ENCODE data around the gene PNMA6F.

The PNMA6F gene

DNA sequence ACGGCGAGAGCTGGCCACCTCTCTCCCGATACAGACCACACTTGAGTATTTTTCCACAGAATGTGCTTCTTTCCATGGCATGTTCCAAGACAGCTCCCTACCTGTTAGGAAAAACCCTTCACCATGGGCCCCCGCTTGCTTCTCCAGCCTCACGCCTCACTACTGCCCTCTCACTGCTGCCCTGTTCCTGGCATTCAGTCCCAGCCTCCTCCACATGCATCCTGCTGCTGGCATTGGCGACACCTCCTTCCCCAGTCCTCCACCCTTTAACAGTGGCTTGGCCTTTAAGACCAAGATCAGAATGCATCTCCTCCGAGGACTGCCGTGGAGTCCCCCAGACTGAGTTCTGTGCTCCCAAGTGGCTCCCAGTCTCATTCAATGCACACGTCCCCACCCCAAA, 10.7 kb downstream of the PNMA6F start:
- no peaks in the 10 kb centered on the region for H3K27me3 ChIP-seq (ENCODE audit: control insufficient read depth, insufficient read depth, low read length)
- no peaks in the 10 kb centered on the region for H3K36me3 ChIP-seq (ENCODE audit: control insufficient read depth, low read depth, low read length)
- no peaks in the 10 kb centered on the region for H3K9me3 ChIP-seq (ENCODE audit: control insufficient read depth, low read depth, low read length)
- no peaks in the 10 kb centered on the region for H3K4me1 ChIP-seq (ENCODE audit: control insufficient read depth, low read depth, low read length)
- no peak overlapping the region for H3K4me3 ChIP-seq (ENCODE audit: low read length)
- H3K9ac ChIP-seq (ENCODE audit: low read length) = no peak overlapping the region
- H3K27ac ChIP-seq (ENCODE audit: low read length) = no peak overlapping the region

DNA sequence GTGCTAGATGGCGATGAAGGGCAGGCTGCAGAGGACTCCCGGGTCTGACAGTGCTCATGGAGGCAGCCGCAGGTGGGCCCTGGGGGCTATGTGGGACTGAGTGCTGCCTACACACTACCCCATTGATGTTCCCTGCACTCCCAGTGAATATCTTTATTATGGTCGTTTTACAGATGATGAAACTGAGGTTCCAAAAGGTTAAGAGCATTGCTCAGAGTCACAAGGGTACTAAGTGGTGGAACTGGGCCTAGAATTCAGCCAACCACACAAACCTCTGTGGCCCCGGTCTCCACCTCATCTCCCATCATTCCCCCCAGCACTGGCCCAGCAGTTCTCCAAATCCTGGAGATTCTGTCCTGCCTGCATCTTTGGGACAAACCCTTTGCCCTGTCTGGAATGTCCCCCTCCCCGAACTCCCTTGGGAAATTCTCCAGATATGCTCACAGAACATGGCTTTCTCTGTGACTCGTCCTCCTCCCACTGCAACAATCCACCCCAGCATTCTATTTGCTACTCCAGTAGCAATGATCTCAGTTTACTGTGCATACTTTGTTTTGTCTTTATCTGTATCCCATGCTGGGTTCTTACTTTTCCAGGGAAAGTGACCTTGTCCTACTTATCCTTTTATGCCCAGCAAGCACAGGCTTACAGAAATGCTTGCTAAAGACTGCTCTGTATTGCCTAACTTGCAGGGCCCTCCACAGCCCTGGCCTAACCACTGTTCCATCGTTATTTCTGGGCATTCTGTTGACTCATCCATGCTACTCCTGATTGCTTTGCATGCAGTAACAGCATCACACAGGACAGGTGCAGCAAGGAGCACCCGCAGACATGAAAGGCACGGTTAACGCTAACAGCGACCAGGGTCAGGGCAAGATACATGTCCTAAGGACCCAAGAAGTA, 14.0 kb downstream of the PNMA6F start:
- no peaks in the 10 kb centered on the region for H3K36me3 ChIP-seq (ENCODE audit: control insufficient read depth, low read depth, low read length)
- no peak overlapping the region for H3K9ac ChIP-seq (ENCODE audit: low read length)
- H3K4me3 ChIP-seq (ENCODE audit: low read length) = no peak overlapping the region
- peaks cover 16% of the 10 kb centered on the region for H3K9me3 ChIP-seq (ENCODE audit: control insufficient read depth, low read depth, low read length)
- no peak overlapping the region for H3K27ac ChIP-seq (ENCODE audit: low read length)
- no peaks in the 10 kb centered on the region for H3K4me1 ChIP-seq (ENCODE audit: control insufficient read depth, low read depth, low read length)
- no peaks in the 10 kb centered on the region for H3K27me3 ChIP-seq (ENCODE audit: control insufficient read depth, insufficient read depth, low read length)

DNA sequence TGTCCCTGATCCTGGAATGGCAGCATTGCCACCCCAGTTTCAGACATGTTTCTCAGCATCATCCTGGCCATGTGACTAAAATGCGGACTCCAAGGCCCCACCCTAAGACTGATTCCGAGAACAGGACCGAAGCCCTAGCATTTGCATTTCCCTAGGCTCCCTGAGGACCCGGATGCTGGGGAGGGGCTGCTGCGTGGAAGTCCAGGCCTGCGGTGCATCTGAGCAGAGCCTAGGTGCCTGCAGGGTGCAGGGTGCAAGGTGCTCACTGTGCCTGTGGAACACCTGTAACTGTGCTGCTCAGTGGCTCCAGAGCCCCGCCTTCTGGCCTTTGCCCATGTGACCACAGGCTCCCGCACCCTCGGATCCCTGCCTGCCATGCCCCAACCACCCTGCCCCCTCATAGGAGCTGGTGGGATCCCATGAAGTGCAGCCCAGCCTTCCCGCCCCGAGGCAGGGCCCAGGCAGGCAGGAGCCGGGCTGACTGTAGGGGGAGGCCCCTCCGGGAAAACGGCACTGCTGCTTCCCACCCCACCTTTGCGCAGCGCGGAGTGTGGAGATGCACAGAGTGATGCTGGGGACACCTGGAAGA, 14.9 kb downstream of the PNMA6F start:
- Histone ChIP-seq H3K4me1 (ENCODE audit: control insufficient read depth, low read depth, low read length) (no peaks in the 10 kb centered on the region), H3K9ac (ENCODE audit: low read length) (no peak overlapping the region), H3K9me3 (ENCODE audit: control insufficient read depth, low read depth, low read length) (peaks cover 16% of the 10 kb centered on the region), H3K36me3 (ENCODE audit: control insufficient read depth, low read depth, low read length) (no peaks in the 10 kb centered on the region), H3K4me3 (ENCODE audit: low read length) (no peak overlapping the region), H3K27ac (ENCODE audit: low read length) (no peak overlapping the region), H3K27me3 (ENCODE audit: control insufficient read depth, insufficient read depth, low read length) (no peaks in the 10 kb centered on the region)

DNA sequence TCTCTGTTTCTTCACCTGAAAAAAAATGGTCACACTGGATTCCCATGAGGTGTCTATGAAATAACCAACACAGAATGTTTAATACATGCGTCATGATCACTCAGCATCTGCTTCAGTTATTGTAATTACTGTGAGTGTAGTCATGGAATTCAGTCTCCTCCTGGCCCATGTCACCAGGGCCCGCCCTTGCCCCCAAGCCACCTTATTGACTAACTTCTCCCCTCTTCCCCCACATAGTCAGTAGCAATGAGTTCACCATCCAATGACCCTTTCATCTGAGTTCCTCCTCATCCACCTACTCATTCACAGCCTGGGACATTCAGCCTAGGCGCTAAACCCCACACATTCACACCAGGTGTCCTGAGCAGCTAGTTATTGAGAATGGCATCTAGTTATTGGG, 15.6 kb downstream of the PNMA6F start:
- Histone ChIP-seq H3K27ac (ENCODE audit: low read length) (no peak overlapping the region), H3K4me1 (ENCODE audit: control insufficient read depth, low read depth, low read length) (no peaks in the 10 kb centered on the region), H3K9ac (ENCODE audit: low read length) (no peak overlapping the region), H3K36me3 (ENCODE audit: control insufficient read depth, low read depth, low read length) (no peaks in the 10 kb centered on the region), H3K9me3 (ENCODE audit: control insufficient read depth, low read depth, low read length) (peaks cover 16% of the 10 kb centered on the region), H3K27me3 (ENCODE audit: control insufficient read depth, insufficient read depth, low read length) (no peaks in the 10 kb centered on the region), H3K4me3 (ENCODE audit: low read length) (no peak overlapping the region)

DNA sequence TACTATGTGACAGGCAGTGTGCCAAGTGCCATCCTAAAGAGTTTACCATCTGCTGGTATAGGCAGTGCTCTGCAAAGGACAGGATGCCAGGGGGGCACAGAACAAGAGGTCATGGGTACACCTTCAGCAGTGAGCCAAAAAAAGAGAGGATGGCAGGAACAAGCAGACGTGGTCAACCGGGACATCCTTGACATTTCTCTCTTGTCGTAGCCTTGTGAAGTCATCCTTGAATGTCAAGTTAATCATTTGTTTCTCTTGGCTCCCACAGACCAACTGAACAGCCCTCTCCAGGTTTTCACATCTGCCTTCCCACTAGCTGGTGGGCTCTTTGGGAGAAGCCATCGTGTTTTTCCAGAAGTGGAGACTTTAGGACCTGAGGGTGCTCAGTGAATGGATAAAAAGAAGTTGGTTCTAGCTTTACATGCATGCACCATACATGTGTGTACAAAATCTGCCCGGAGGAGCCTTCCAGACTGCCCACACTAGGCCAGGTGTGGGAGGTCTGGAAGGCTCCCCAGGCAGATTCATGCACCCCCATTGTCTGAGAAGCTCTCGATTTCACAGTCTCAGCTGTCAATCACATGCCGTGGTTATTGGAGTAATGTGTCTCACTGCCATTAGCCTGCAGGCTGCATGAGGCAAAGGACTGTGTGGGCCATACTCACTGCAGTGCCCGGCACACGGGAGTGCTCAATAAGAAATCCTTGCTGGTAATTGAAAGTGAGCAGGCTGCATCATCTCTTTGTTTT, 16.4 kb downstream of the PNMA6F start:
- H3K27ac ChIP-seq (ENCODE audit: low read length) = no peak overlapping the region
- H3K4me1 ChIP-seq (ENCODE audit: control insufficient read depth, low read depth, low read length) = no peaks in the 10 kb centered on the region
- peaks cover 16% of the 10 kb centered on the region for H3K9me3 ChIP-seq (ENCODE audit: control insufficient read depth, low read depth, low read length)
- no peak overlapping the region for H3K9ac ChIP-seq (ENCODE audit: low read length)
- H3K36me3 ChIP-seq (ENCODE audit: control insufficient read depth, low read depth, low read length) = no peaks in the 10 kb centered on the region
- H3K4me3 ChIP-seq (ENCODE audit: low read length) = no peak overlapping the region
- H3K27me3 ChIP-seq (ENCODE audit: control insufficient read depth, insufficient read depth, low read length) = no peaks in the 10 kb centered on the region

DNA sequence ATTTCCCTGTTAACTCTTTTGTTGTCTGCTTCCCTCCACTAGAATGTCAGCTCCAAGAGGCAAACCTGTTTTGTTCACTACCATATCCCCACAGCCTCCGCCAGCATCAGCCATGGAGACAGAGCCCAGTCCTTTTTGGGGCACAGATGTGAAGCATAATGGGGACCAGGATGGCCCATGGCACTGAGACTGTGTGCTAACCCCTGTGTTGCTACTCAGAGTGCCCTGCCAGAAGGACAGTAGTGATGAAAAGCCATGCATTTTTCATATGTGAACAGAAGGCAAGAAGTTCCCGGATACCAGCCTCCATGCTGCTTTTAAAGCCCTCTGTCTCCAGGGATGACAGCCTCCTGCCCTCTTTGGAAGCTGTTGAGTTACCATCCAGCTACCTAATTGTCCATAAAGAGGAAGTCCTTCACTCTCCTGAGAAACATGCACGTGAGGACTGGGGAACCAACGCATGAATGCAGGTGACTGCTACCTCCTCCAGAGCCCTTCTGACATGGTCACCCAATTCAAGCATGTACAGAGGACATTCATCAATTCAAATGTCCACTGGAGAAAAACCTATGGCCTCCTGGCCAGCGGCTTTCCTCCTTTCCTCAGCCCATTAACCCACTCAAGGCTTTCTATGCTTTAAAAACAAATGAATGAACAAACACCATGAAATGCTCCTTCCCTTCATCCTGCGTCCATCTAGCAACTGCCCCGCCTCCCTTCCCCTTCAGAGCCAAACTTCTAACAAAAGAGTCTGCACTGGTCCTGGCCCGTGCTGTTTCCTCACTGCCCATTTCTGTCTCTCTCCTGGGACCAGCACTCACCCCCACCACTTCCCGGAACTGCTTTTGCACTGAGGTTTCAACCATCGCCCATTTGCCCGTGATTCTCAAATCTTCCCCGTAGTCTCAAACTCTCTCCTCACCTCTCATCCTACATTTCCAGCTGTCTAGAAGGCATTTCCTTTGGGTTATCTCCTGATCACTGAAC, 18.0 kb downstream of the PNMA6F start:
- Histone ChIP-seq H3K4me1 (ENCODE audit: control insufficient read depth, low read depth, low read length) (no peaks in the 10 kb centered on the region), H3K27me3 (ENCODE audit: control insufficient read depth, insufficient read depth, low read length) (no peaks in the 10 kb centered on the region), H3K9me3 (ENCODE audit: control insufficient read depth, low read depth, low read length) (peaks cover 16% of the 10 kb centered on the region), H3K9ac (ENCODE audit: low read length) (no peak overlapping the region), H3K4me3 (ENCODE audit: low read length) (no peak overlapping the region), H3K36me3 (ENCODE audit: control insufficient read depth, low read depth, low read length) (no peaks in the 10 kb centered on the region), H3K27ac (ENCODE audit: low read length) (no peak overlapping the region)

DNA sequence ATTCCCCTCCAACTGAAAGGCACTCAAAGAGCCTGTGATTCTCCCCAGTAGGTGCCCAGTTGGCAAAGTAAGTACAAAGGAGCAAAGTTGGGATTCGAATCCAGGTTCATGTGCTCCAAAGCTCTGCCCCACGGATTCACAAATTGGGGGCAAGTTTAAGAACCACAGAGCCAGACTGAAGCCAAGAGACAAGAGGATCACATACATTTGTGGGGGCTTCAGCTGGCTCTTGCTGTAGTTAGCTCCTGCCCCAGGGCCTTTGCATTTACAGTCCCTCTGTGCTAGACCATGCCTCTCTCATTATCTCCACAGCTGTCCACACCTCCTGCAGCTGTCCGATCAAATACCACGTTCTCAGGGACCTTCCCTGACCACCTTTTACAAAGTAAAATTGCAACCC, 18.8 kb downstream of the PNMA6F start:
- Histone ChIP-seq H3K9me3 (ENCODE audit: control insufficient read depth, low read depth, low read length) (peaks cover 16% of the 10 kb centered on the region), H3K4me1 (ENCODE audit: control insufficient read depth, low read depth, low read length) (no peaks in the 10 kb centered on the region), H3K27ac (ENCODE audit: low read length) (no peak overlapping the region), H3K36me3 (ENCODE audit: control insufficient read depth, low read depth, low read length) (no peaks in the 10 kb centered on the region), H3K27me3 (ENCODE audit: control insufficient read depth, insufficient read depth, low read length) (no peaks in the 10 kb centered on the region), H3K9ac (ENCODE audit: low read length) (no peak overlapping the region), H3K4me3 (ENCODE audit: low read length) (no peak overlapping the region)

DNA sequence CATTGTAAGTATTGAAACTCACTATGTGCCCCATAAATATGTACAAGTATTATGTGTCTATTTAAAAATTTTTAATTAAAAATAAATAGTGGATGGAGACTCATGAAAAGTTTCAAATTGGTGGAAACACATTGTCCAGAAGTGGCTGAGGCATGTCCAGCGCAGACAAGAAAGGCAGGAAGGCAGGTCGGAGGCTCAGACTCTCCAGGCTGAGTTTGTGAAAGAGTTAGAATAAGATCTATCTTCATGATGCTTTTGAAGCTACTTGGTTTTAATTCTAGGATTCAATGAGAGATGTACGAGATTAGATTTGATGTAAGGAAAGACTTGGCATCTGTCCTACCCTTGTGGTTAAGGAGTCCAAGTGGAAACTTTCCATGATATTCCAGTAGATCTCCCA, 19.8 kb downstream of the PNMA6F start:
- H3K9me3 ChIP-seq (ENCODE audit: control insufficient read depth, low read depth, low read length) = peaks cover 16% of the 10 kb centered on the region
- no peaks in the 10 kb centered on the region for H3K36me3 ChIP-seq (ENCODE audit: control insufficient read depth, low read depth, low read length)
- H3K4me1 ChIP-seq (ENCODE audit: control insufficient read depth, low read depth, low read length) = no peaks in the 10 kb centered on the region
- H3K27me3 ChIP-seq (ENCODE audit: control insufficient read depth, insufficient read depth, low read length) = no peaks in the 10 kb centered on the region
- no peak overlapping the region for H3K4me3 ChIP-seq (ENCODE audit: low read length)
- H3K9ac ChIP-seq (ENCODE audit: low read length) = no peak overlapping the region
- H3K27ac ChIP-seq (ENCODE audit: low read length) = no peak overlapping the region

DNA sequence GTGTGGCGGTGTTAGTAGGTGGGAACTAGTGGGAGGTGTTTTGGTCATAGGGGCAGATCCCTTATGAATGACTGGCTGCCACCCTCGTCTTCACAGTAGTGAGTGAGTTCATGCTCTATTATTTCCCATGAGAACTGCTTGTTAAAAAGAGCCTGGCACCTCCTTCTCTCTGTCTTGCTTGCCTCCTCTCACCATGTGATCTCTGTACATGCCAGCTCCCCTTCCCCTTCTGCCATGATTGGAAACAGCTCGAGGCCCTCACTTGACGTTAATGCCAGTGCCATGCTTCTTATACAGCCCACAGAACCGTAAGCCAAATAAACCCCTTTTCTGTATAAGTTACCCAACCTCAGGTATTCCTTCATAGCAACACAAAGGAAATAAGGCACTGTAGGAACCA, 21.7 kb downstream of the PNMA6F start:
- no peaks in the 10 kb centered on the region for H3K4me1 ChIP-seq (ENCODE audit: control insufficient read depth, low read depth, low read length)
- no peak overlapping the region for H3K27ac ChIP-seq (ENCODE audit: low read length)
- no peak overlapping the region for H3K4me3 ChIP-seq (ENCODE audit: low read length)
- H3K36me3 ChIP-seq (ENCODE audit: control insufficient read depth, low read depth, low read length) = no peaks in the 10 kb centered on the region
- H3K9me3 ChIP-seq (ENCODE audit: control insufficient read depth, low read depth, low read length) = peaks cover 17% of the 10 kb centered on the region
- no peaks in the 10 kb centered on the region for H3K27me3 ChIP-seq (ENCODE audit: control insufficient read depth, insufficient read depth, low read length)
- no peak overlapping the region for H3K9ac ChIP-seq (ENCODE audit: low read length)

DNA sequence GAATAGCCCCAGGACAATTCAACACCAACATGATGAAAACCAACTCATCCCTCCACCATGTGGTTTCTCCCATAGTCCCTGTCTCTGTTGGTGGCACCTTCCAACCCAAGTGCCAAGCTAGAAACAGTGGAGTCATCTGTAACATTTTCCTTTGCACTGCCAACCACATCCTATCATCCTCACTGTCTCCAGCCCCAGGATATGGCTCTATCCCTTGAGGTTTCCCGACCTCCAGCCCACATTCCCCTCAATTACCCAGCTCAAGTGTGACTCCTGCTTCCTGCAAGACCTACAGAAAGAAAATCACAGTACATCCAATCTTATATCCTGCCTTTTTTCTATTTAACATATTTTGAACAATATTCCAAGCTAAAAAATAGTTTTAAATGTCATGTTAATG, 24.2 kb downstream of the PNMA6F start:
- no peaks in the 10 kb centered on the region for H3K36me3 ChIP-seq (ENCODE audit: control insufficient read depth, low read depth, low read length)
- H3K27me3 ChIP-seq (ENCODE audit: control insufficient read depth, insufficient read depth, low read length) = no peaks in the 10 kb centered on the region
- peaks cover 4% of the 10 kb centered on the region for H3K9me3 ChIP-seq (ENCODE audit: control insufficient read depth, low read depth, low read length)
- no peak overlapping the region for H3K9ac ChIP-seq (ENCODE audit: low read length)
- H3K4me1 ChIP-seq (ENCODE audit: control insufficient read depth, low read depth, low read length) = no peaks in the 10 kb centered on the region
- H3K27ac ChIP-seq (ENCODE audit: low read length) = no peak overlapping the region
- no peak overlapping the region for H3K4me3 ChIP-seq (ENCODE audit: low read length)

Measured in iPS-18a (cell line).